Natural killer cell (primary cell): ENCODE data around the gene CARD11. TPM values are rescaled to one million over a fixed set of nuclear protein-coding genes. Genes with fewer than 3 reads are reported as not detected.

Experiments
- ATAC-seq, 3 donors: fragments of 150-1000 bp in 2 of 3; fragments of 200-7000 bp in 1 of 3; cut with Tn5 transposase; 1 replicate in 1 of 3; 2 replicates in 2 of 3; pipeline ENCODE4 v1.10.0; 2021; ENCODE audit warnings: mild to moderate bottlenecking in 2 of 3, moderate library complexity in 2 of 3
- DNase-seq, 2 donors: peaks; one replicate each; pipeline versions ENCODE4 v3.0.0 to v3.0.0-alpha.2; 2013 to 2021; ENCODE audit warnings: mixed read lengths in 1 of 2
- H3K27ac ChIP-seq: one replicate; pipeline ENCODE4 v1.5.1; 2013; ENCODE audit warnings: mild to moderate bottlenecking, low read length
- H3K27me3 ChIP-seq: one replicate; pipeline ENCODE4 v1.6.1; 2013; ENCODE audit warnings: low read length; ENCODE audit not compliant: control insufficient read depth, insufficient read depth
- H3K36me3 ChIP-seq: one replicate; pipeline ENCODE4 v1.6.1; 2013; ENCODE audit warnings: low read length; ENCODE audit not compliant: control insufficient read depth, insufficient read depth
- H3K4me1 ChIP-seq: one replicate; pipeline ENCODE4 v1.6.1; 2013; ENCODE audit warnings: low read length; ENCODE audit not compliant: control insufficient read depth, insufficient read depth
- H3K4me3 ChIP-seq: one replicate; pipeline ENCODE4 v1.5.1; 2013; ENCODE audit warnings: low read length
- H3K9me3 ChIP-seq: one replicate; pipeline ENCODE4 v1.6.1; 2013; ENCODE audit warnings: low read length; ENCODE audit not compliant: control insufficient read depth, insufficient read depth
- H3K27ac Mint-ChIP-seq, 2 donors: one replicate each; pipeline ENCODE4 v1.8.0; 2022; ENCODE audit warnings: mild to moderate bottlenecking in 2 of 2, mixed read lengths in 2 of 2, moderate library complexity in 1 of 2
- H3K27me3 Mint-ChIP-seq, 2 donors: one replicate each; pipeline ENCODE4 v1.8.0; 2022; ENCODE audit warnings: low read depth in 2 of 2, mixed read lengths in 2 of 2
- H3K36me3 Mint-ChIP-seq: one replicate; pipeline ENCODE4 v1.8.0; 2022; ENCODE audit warnings: mixed read lengths
- H3K4me1 Mint-ChIP-seq, 2 donors: one replicate each; pipeline ENCODE4 v1.8.0; 2022; ENCODE audit warnings: mixed read lengths in 2 of 2
- H3K4me3 Mint-ChIP-seq: one replicate; pipeline ENCODE4 v1.8.0; 2022; ENCODE audit warnings: mild to moderate bottlenecking, moderate library complexity, mixed read lengths
- H3K9me3 Mint-ChIP-seq, 2 donors: one replicate each; pipeline ENCODE4 v1.8.0; 2022; ENCODE audit warnings: mixed read lengths in 2 of 2
- CTCF ChIP-seq: fragments of 200-600 bp; IDR thresholded peaks from one replicate; pipeline ENCODE4 v1.8.0; 2022; ENCODE audit warnings: antibody characterized with exemption
- WGBS: methylation state at CpG from one replicate; pipeline ENCODE4 v1.1.7; 2013; ENCODE audit warnings: missing lambda C conversion rate; ENCODE audit not compliant: insufficient coverage; 5-methylcytosine and 5-hydroxymethylcytosine counted together
- intact Hi-C: fragments of 100-400 bp; cut with micrococcal nuclease; formaldehyde crosslinking; loops from one replicate; pipeline ENCODE4 v1.14.2; 2022
- total RNA-seq, 4 donors: library from RNA; stranded (reverse); fragments of 120-200 nt in 1 of 4; gene quantifications; one replicate each; pipeline versions ENCODE4 v1.2.3 to v1.2.4, GENCODE V29; 2013 to 2022

CARD11 gene
- total RNA-seq, 3 donors from 2014 or later (not counting 1 experiment from before 2014, with no cell fraction given): 196 to 233 (median 199) TPM

GRCh38 chr7:2880874-2881533 lies 162.7 kb downstream of the CARD11 start:
- H3K36me3 Mint-ChIP-seq: no peaks in the 10 kb centered on the region
- peaks cover 13% of the 10 kb centered on the region for H3K4me1 ChIP-seq
- H3K36me3 ChIP-seq: no peaks in the 10 kb centered on the region
- H3K27ac Mint-ChIP-seq: no peak overlapping the region
- 88% methylated on average over 18 of the region's 18 CpGs for WGBS
- no peak overlapping the region for H3K4me3 Mint-ChIP-seq
- intact Hi-C loops: no loop called here
- no peaks in the 10 kb centered on the region for H3K9me3 Mint-ChIP-seq
- H3K27ac ChIP-seq: no peak overlapping the region
- H3K27me3 Mint-ChIP-seq: peaks cover 0 to 4% of the 10 kb centered on the region in 2 donors
- TF ChIP-seq CTCF: no peak
- DNase-seq (no peak), ATAC-seq (no peak)
- H3K4me1 Mint-ChIP-seq: peaks cover 11 to 12% of the 10 kb centered on the region in 2 donors
- H3K27me3 ChIP-seq: no peaks in the 10 kb centered on the region
- no peaks in the 10 kb centered on the region for H3K9me3 ChIP-seq
- no peak overlapping the region for H3K4me3 ChIP-seq

- intact Hi-C loops: no loop called here
- 92% methylated on average over 8 of the region's 8 CpGs for WGBS
- Histone ChIP-seq H3K36me3 (no peaks in the 10 kb centered on the region), H3K9me3 (no peaks in the 10 kb centered on the region), H3K4me1 (peaks cover 13% of the 10 kb centered on the region), H3K27me3 (no peaks in the 10 kb centered on the region), H3K27ac (no peak overlapping the region), H3K4me3 (no peak overlapping the region)
- no peak for TF ChIP-seq CTCF
- no peak for DNase-seq
- no peak overlapping the region for H3K4me3 Mint-ChIP-seq
- H3K36me3 Mint-ChIP-seq: no peaks in the 10 kb centered on the region
- H3K27ac Mint-ChIP-seq: no peak overlapping the region
- no peak for ATAC-seq
- peaks cover 0 to 4% of the 10 kb centered on the region in 2 donors for H3K27me3 Mint-ChIP-seq
- H3K4me1 Mint-ChIP-seq: peaks cover 11 to 12% of the 10 kb centered on the region in 2 donors
- H3K9me3 Mint-ChIP-seq: no peaks in the 10 kb centered on the region
These were observed 163.6 kb downstream of the CARD11 start for GRCh38 chr7:2880051-2880450.

- no peak overlapping the region for H3K27ac Mint-ChIP-seq
- DNase-seq (no peak), ATAC-seq (peak in 1 of 3 donors; percentile 36)
- H3K4me1 Mint-ChIP-seq: peaks cover 11 to 12% of the 10 kb centered on the region in 2 donors
- no peak overlapping the region for H3K4me3 ChIP-seq
- H3K9me3 Mint-ChIP-seq: no peaks in the 10 kb centered on the region
- H3K27ac ChIP-seq: no peak overlapping the region
- H3K36me3 Mint-ChIP-seq: no peaks in the 10 kb centered on the region
- intact Hi-C loops: no loop called here
- no peaks in the 10 kb centered on the region for H3K27me3 ChIP-seq
- no peak overlapping the region for H3K4me3 Mint-ChIP-seq
- H3K9me3 ChIP-seq: no peaks in the 10 kb centered on the region
- peaks cover 0 to 7% of the 10 kb centered on the region in 2 donors for H3K27me3 Mint-ChIP-seq
- 90% methylated on average over 8 of the region's 8 CpGs for WGBS
- peaks cover 13% of the 10 kb centered on the region for H3K4me1 ChIP-seq
- H3K36me3 ChIP-seq: no peaks in the 10 kb centered on the region
- no peak for TF ChIP-seq CTCF
These were observed 164.3 kb downstream of the CARD11 start for GRCh38 chr7:2879354-2879753.

- Mint-ChIP-seq H3K27me3 (peaks cover 0 to 7% of the 10 kb centered on the region in 2 donors), H3K9me3 (no peaks in the 10 kb centered on the region), H3K4me1 (peaks cover 11 to 12% of the 10 kb centered on the region in 2 donors), H3K27ac (no peak overlapping the region), H3K4me3 (no peak overlapping the region), H3K36me3 (no peaks in the 10 kb centered on the region)
- WGBS: 28% methylated on average over 3 of the region's 3 CpGs
- H3K36me3 ChIP-seq: no peaks in the 10 kb centered on the region
- H3K4me1 ChIP-seq: peaks cover 13% of the 10 kb centered on the region
- H3K27ac ChIP-seq: no peak overlapping the region
- DNase-seq: no peak
- TF ChIP-seq CTCF: no peak
- no peak for ATAC-seq
- H3K4me3 ChIP-seq: no peak overlapping the region
- H3K27me3 ChIP-seq: no peaks in the 10 kb centered on the region
- no peaks in the 10 kb centered on the region for H3K9me3 ChIP-seq
- intact Hi-C loops: no loop called here
These were observed 165.4 kb downstream of the CARD11 start for GRCh38 chr7:2878306-2878705.
